T follicular helper cell (primary cell): ENCODE measurements around the gene ZNF629.
A peak's percentile ranks its signal among the peaks of the same experiment; 100 is the strongest.

Experiments used
- DNase-seq: peaks from one replicate; pipeline ENCODE4 v3.0.0-alpha.2; 2020; ENCODE audit warnings: low read depth

ZNF629 gene

DNA sequence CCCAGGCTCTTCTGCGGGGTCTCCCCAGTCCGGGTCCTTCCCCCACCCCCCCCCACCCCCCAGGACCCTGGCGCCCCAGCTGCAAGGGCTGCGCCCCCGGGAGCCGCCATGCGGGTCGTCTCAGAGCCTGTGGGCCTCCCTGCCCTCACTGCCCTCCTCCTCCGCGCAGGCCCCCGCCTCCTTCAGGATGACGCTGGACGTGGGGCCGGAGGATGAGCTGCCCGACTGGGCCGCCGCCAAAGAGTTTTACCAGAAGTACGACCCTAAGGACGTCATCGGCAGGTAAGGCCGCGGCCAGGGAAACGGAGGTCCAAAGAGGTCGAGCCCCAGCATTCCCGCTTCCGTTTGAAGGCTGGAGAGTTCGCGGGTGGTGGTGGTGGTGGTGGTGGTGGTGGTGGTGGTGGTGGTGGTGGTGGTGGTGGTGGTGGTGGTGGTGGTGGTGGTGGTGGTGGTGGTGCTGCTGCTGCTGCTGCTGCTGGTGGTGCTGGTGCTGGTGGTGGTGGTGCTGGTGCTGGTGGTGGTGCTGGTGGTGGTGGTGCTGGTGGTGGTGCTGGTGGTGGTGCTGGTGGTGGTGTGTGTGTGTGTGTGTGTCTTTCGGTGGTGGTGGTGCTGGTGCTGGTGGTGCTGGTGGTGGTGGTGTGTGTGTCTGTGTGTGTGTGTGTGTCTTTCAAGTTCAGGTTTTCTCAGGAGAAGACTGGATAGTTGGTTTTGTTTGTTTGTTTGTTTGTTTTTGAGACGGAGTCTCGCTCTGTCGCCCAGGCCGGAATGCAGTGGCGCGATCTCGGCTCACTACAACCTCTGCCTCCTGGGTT is 38.2 kb downstream of the ZNF629 start:
- no peak for DNase-seq

GRCh38 chr16:30747799-30748633 is 39.0 kb downstream of the ZNF629 start, which contains the start of gene PHKG2:
Gene PHKG2, plus strand, starts transcription at chr16:30748425. Its CDS starts 396 bp downstream, at chr16:30748821.
- peak; percentile 90 for DNase-seq

DNA sequence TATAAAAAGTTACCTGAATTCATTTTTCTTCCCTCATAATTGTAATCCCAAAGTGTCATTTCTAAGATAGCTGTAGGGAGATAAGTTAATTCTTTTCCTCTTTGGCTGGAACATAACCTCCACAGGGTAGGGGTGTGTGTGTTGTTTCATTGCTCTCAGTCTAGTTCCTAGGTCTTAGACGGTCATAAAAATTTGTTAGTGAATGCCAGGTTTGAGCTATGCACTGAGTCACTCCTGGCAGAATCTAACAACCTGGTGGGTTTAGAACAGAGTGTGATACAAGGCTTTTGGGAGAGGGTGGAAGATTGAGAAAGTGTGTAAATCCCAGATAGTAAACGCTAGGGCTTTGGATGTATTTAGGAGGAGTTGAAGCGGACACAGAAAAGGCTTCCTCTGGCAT is 39.7 kb downstream of the ZNF629 start:
- DNase-seq = no peak

- no peak for DNase-seq
Observed at GRCh38 chr16:30746638-30747175, 40.3 kb downstream of the ZNF629 start.

DNA sequence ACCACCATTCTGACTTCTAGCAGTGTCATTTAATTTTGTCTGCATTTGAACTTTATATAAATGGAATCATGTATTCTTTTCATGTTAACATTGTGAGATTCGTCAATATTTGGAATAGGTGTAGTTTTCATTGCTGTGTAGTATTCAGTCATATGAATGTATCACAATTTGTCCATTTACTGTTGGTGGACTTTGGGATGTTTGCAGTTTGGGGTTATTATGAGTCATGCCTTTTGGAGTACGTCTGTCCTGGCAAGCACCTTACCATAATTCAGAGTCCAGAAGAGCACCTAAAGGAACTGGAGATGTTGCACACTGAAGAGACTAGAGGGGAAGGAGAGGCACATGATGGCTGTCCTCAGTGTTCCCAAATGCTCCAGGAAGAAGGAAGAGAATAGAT is 41.9 kb downstream of the ZNF629 start:
- no peak for DNase-seq

- DNase-seq = no peak
Observed at GRCh38 chr16:30744183-30744582, 42.8 kb downstream of the ZNF629 start.

DNA sequence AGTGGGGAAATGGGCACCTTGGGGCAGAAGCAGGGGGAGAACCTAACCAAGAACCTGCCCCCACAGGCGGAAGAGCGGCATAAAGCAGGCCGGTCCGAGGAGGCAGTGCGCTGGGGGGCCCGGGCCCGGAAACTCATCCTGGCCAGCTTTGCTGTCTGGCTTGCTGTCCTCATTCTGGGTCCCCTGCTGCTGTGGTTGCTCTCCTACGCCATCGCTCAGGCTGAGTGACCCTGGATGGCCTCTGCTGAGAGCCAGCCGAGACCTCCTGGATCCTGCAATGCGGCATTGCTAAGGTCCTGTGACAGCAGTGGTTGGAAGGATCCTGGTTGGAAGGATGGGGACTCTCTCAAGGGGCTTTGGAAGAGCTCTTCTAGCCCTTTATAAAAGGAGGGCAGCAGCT is 43.3 kb downstream of the ZNF629 start:
- no peak for DNase-seq

DNA sequence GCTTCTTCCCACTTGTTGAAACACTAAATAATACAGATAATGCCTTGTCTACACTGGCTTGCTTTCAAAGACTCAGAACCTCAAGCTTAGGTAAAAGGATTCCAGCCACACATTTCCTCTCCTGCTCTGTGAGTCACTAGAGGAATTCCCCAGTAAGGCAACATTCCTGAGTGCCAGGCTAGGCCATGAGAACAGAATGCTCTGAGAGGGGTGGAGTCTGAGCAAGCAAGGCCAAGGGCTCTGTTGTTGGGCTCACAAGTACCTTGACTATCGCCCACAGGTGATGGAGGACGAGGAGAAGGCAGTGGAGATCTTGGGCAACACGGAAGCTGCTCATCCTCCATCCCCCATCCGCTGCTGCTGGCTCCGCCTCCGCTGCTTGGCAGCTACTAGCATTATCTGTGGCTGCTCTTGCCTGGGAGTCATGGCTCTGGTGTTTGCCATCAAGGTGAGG is 45.5 kb downstream of the ZNF629 start:
- no peak for DNase-seq

DNA sequence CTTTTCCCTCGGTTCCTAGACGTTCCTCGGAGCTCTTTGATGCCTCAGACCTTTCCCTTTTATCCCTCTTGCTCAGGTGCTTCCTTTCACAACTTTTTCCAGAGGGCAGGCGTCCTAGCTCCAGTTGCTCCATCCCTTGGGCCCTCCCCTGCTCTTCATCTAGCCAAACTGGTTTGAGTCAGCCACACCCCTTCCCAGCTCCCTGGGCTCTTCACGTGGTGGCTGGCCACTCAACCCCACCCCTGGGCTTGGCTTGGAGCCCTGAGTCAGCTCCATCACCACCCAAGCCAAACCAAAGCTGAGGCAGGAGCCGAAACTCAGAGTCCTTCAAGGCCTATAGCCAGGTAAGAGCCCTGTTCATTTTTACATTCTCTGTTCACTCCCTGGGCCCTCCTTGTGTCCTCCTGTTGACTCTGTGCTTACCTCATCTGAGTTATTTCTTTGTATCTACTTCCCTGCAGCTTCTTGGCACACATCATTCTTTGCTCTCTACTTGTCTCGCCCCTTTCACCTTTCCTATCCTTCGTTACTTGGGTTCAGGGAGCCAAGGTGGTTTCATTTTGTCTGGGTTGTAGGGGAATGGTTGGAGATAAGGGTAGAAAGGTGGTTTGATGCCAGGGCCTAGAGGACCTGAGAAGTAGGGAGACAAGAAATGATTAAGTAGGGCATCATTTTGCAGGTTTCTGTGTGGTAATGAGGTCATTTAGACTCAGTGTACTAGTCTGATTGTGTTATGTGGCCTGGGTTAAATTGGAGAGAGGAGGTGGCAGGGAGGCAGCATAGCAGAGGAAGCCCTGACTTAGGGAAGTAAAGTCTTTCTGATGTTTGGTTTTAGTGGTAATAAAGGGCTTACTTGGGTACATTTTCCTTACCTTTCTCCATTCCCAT is 46.4 kb downstream of the ZNF629 start:
- no peak for DNase-seq

- DNase-seq = no peak
Observed at GRCh38 chr16:30738984-30739951, 47.7 kb downstream of the ZNF629 start.

DNA sequence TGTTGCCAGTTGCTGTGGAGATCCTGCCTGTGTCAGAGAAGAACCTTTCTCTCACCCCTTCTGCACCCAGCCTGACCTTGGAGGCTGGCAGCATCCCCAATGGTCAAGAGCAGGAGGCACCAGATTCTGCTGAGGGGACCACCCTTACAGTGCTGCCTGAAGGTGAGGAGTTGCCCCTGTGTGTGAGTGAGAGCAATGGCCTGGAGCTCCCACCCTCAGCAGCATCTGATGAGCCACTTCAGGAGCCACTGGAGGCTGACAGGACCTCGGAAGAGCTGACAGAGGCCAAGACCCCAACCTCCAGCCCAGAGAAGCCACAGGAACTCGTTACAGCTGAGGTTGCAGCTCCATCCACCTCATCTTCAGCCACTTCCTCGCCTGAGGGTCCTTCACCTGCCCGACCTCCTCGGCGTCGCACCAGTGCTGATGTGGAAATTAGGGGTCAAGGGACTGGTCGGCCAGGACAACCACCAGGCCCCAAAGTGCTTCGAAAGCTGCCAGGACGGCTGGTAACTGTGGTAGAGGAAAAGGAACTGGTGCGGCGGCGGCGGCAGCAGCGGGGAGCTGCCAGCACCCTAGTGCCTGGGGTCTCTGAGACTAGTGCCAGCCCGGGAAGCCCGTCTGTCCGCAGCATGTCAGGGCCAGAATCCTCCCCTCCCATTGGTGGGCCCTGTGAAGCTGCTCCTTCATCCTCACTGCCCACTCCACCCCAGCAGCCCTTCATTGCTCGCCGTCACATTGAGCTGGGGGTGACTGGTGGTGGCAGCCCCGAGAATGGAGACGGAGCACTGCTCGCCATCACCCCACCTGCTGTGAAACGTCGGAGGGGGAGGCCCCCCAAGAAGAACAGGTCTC is 49.0 kb downstream of the ZNF629 start:
- DNase-seq = no peak

GRCh38 chr16:30736995-30737793 is 49.8 kb downstream of the ZNF629 start:
- DNase-seq = no peak

- DNase-seq = no peak
Observed at GRCh38 chr16:30731411-30731810, 55.6 kb downstream of the ZNF629 start.

GRCh38 chr16:30728899-30729672 is 57.9 kb downstream of the ZNF629 start:
- no peak for DNase-seq
